ENCODE measurements around the gene ZNF24. TPM values are rescaled to one million over a fixed set of nuclear protein-coding genes. Genes with fewer than 3 reads are reported as not detected.

The ZNF24 gene
- total and polyA plus RNA-seq, 7 donors, result 16.0 to 63.8 (median 40.6) TPM

DNA sequence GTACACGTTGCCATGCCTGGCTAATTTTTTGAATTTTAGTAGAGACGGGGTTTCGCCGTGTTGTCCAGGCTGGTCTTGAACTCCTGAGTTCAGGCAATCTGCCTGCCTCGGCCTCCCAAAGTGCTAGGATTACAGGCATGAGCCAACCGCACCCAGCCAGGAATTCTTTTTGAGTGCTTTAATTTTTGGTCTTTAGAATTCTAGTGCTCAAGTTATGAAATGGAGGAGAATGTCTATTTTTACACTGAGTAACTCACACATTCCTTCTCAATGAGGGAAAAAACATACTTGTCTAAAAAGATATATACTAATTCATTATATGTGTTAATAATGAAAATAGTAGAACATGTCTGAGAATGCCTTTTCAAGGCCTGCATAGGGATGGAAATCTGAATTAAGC is 24.4 kb upstream of the ZNF24 start:
- WGBS, 3 donors, result 93 to 94% (median 94%) methylated on average over 6 of the region's 6 CpGs
- TF ChIP-seq, protein P1, sequence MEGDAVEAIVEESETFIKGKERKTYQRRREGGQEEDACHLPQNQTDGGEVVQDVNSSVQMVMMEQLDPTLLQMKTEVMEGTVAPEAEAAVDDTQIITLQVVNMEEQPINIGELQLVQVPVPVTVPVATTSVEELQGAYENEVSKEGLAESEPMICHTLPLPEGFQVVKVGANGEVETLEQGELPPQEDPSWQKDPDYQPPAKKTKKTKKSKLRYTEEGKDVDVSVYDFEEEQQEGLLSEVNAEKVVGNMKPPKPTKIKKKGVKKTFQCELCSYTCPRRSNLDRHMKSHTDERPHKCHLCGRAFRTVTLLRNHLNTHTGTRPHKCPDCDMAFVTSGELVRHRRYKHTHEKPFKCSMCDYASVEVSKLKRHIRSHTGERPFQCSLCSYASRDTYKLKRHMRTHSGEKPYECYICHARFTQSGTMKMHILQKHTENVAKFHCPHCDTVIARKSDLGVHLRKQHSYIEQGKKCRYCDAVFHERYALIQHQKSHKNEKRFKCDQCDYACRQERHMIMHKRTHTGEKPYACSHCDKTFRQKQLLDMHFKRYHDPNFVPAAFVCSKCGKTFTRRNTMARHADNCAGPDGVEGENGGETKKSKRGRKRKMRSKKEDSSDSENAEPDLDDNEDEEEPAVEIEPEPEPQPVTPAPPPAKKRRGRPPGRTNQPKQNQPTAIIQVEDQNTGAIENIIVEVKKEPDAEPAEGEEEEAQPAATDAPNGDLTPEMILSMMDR (IDR thresholded peaks at IDR 0.05), result no peak
- no peak overlapping the region for H3K27ac ChIP-seq
- no peaks in the 10 kb centered on the region for H3K9me3 ChIP-seq
- H3K36me3 ChIP-seq (ENCODE audit: insufficient read depth in 1 of 2, low read depth in 1 of 2), result no peaks in the 10 kb centered on the region
- no peaks in the 10 kb centered on the region for H3K27me3 ChIP-seq (ENCODE audit: insufficient read depth in 3 of 3, low read length in 2 of 3)
- H3K4me3 ChIP-seq, result no peak overlapping the region
- no peak for ATAC-seq
- no peaks in the 10 kb centered on the region for H3K4me1 ChIP-seq
- no peak for DNase-seq
- intact Hi-C loops (cut with DNase I), result no loop called here

DNA sequence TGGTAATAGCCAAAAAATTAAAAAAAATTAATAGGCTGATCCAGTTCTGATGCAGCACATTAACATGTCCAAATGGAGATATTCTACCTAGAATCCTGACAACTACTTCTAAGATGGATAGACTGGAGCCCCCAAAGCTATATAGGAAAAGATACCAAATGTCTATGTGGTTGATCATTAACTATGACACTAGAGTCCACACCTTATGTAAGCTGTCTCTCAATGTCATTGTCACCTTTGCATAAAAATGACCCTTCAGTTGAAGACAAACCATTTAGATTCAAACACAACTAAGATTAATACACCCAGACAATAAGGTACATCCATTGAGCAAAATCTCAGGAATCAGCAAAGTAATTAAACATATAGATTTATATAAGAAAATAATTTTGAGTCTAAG is 18.3 kb upstream of the ZNF24 start:
- Histone ChIP-seq H3K27ac (no peak overlapping the region), H3K4me1 (no peaks in the 10 kb centered on the region), H3K27me3 (ENCODE audit: insufficient read depth in 3 of 3, low read length in 2 of 3) (no peaks in the 10 kb centered on the region), H3K36me3 (ENCODE audit: insufficient read depth in 1 of 2, low read depth in 1 of 2) (no peaks in the 10 kb centered on the region), H3K4me3 (no peak overlapping the region), H3K9me3 (no peaks in the 10 kb centered on the region)
- ATAC-seq (no peak), DNase-seq (no peak)
- intact Hi-C loops (cut with DNase I), result no loop called here
- TF ChIP-seq, protein P1 (IDR thresholded peaks at IDR 0.05), result no peak

DNA sequence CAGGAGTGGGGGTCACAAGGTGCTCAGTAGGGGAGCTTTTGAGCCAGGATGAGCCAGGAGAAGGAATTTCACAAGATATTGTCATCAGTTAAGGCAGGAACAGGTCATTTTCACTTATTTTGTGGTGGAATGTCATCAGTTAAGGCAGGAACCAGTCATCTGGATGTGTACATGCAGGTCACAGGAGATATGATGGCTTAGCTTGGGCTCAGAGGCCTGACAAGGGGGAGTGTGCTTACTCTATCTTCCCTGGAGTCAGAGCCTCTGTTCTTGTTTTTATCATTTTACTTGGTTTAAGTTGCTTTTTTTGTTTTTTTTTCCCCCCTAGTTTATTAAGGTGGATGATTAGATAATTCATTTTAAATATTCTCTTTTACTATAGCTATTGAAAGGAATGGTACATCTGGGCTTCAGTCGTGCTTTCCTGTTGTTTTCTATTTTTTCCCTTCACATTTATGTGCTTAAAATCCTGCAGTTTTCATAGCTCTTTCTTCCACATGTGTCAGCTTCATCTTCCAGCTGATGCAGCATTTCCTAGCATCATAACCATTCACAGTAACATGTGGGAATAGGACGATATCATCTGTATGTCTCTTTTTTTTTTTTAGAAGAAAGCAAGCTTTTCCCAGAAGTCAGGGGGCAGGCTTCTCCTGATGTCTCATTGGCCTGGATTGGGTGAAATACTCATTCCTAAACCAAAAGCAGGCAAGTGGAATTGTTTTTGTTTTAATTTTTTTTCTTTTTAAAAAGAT is 17.5 kb upstream of the ZNF24 start:
- DNase-seq, result no peak
- Histone ChIP-seq H3K27ac (no peak overlapping the region), H3K36me3 (ENCODE audit: insufficient read depth in 1 of 2, low read depth in 1 of 2) (no peaks in the 10 kb centered on the region), H3K4me3 (no peak overlapping the region), H3K9me3 (no peaks in the 10 kb centered on the region), H3K4me1 (no peaks in the 10 kb centered on the region), H3K27me3 (ENCODE audit: insufficient read depth in 3 of 3, low read length in 2 of 3) (no peaks in the 10 kb centered on the region)
- no peak for ATAC-seq
- TF ChIP-seq, protein P1 (IDR thresholded peaks at IDR 0.05), result no peak
- 47 to 68% (median 54%) methylated on average over 2 of the region's 2 CpGs for WGBS, 3 donors
- intact Hi-C loops (cut with DNase I), result no loop called here

DNA sequence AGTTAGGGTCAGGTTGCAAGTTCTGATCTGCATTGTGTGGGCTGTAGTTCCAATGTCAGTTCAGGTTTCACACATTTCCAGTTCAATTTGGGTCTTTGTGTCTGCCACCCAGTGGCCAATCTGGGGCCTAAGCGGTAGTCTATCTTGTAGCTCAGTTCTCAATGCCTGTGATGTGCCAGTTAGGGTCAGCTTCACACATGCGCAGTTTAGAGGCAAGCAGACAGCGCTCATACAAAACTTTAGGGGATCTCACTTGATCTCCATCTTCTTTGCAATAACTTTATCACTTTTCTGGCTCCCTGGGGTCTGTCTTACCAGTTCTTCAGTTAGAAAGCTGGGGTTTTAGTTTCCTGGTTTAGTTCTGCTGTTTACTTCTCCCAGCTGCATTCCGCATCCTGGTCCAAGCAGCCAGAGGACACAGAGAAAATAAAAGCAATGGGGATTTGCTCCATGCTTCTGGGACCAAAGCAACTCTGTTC is 11.0 kb upstream of the ZNF24 start:
- intact Hi-C loops (cut with DNase I), result loop anchor here in 1 of 2 donors (2.0 kb wide), 1 partner anchor 124 kb away; no protein-coding TSS in a partner anchor
- ATAC-seq (peak; percentile 88 to 100 (median 98)), DNase-seq (peak; percentile 62 to 81)
- H3K4me1 ChIP-seq, result peaks cover 8% of the 10 kb centered on the region
- TF ChIP-seq, protein P1 (IDR thresholded peaks at IDR 0.05), result peak; percentile 76
- H3K9me3 ChIP-seq, result no peaks in the 10 kb centered on the region
- 21 to 23% (median 23%) methylated on average over 4 of the region's 4 CpGs for WGBS, 3 donors
- H3K27me3 ChIP-seq (ENCODE audit: insufficient read depth in 3 of 3, low read length in 2 of 3), result no peaks in the 10 kb centered on the region
- H3K36me3 ChIP-seq (ENCODE audit: insufficient read depth in 1 of 2, low read depth in 1 of 2), result no peaks in the 10 kb centered on the region
- H3K4me3 ChIP-seq, result peak overlapping the region; percentile 41
- peak overlapping the region; percentile 8 for H3K27ac ChIP-seq

Data from psoas muscle (tissue), 8 donors.